GM21786 (cell line): Measurements from ENCODE around the gene FHDC1.

Source experiments
- ATAC-seq: cut with Tn5 transposase; IDR thresholded peaks from one replicate; pipeline ENCODE4 v1.9.1; 2021; ENCODE audit not compliant: unreplicated experiment

The FHDC1 gene

DNA sequence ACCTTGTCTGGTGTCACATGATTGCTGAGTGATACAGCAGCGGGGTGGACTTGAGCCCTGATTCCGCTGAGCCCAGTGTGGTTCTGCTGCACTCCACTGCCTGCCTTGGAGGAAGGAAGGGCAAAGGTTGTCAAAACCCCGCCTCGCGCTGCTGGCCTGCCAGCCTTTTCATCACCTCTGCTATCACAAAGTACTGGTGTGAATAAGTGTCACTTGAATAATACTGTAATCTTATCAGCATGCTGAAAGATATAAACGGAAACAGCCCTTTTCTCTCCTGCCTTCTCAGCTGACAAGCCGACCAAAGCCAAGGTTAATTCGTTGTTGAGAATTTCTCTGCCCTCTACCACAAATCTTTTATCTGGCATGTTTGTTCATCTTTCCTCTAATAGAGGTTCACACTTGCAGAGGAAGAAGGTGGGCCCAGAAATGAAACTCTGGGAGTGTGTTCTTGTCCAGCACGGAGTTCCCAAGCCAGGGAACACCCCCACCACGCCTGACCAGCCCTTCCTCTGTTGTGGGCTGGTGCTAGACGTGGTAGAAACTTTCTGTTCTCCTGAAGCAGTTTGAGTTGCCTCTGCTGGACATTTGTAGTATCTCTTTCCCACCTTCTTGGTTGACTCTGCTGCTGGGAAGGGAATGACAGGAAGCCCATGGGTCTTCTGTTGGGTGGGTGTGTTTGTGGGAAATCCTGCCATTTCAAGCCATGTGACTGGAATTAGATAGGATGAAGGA is 21.5 kb downstream of the FHDC1 start:
- no peak for ATAC-seq

DNA sequence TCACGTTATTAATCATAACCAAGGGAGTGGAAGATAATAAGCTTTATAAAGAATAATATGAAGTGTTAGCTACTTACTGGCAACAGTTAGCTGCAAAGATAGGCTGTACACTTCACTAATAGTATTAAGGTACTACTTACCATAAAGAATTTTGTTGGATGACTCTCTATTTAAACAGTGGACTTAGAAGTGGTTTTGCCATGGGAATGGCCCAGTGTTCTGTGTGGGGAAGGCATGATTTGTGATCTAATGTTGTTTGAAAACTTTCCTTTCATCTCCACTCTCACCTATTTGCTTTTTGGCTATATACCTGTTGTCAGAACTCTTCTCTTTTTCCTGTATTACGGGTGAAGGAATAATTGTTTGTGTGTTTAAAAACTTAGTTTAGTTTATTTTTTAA is 23.0 kb downstream of the FHDC1 start:
- no peak for ATAC-seq

DNA sequence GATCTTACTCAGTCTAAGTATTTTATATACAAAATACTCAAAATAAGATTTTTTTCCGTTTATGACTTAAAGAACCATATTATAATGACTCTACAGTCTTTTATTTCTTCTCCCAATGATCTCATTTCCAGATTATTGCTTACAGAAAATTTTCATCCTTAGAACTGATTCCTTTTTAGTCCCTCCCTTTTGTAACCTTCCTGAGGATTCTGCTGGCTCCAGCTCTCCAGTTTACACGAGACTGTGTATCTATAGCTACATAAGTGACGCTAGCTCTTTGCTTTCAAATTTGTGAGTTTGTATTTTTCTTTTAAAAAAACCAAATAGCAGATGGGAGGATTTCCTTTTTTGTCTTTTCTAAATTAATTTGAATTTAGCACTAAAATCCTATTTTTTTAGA is 24.0 kb downstream of the FHDC1 start:
- no peak for ATAC-seq

DNA sequence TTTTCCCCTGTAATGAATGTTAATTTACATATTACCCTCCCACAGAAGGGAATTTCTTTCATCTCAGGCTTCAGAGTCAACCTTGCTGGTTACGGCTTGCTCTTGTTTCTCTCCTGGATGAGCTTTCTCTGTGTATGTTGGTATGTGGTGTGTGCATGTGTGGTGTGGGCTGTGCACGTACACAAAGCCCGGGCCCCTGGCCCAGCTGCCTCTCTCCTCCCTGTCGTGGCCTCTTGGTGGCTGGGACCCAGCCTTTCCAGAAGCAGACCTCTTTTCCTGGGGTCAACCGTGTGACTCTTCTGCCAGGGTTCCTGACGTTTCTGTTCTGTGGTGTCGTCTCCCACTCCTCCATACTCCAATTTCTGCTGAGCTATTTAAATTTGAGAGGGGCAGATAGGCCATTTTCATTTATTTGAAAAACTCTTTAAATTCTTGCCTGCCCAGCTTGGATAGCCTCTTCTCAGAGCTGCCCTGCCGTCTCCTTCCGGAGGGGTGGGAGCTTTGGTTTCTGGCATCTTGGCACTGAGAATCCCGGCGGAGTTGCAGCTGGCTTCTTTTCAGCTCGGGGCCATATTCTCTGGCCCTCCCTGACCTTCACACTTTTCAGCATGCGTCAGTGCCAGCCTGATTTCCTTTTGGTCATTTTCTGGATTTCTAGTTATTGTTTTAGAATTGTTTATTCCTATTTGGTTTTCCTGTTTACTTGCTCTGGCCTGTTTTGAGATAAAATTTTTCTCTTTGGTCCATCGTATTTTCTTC is 25.1 kb downstream of the FHDC1 start:
- no peak for ATAC-seq

DNA sequence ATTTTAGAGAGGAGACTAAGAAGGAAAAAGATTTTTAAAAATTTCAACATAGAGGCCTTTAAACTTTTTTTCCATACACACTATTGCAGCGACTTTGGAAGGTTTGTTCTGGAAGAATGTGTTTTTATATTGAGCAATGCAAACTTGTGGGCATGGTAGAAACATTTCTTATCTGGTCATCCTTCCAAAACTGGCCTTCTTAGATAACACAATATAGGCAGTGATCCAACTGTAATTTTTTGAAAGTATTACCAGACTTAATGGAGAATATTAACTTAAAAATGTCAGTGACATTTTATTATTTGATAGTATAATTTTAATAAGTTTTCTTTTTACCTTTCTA is 25.6 kb downstream of the FHDC1 start:
- no peak for ATAC-seq

DNA sequence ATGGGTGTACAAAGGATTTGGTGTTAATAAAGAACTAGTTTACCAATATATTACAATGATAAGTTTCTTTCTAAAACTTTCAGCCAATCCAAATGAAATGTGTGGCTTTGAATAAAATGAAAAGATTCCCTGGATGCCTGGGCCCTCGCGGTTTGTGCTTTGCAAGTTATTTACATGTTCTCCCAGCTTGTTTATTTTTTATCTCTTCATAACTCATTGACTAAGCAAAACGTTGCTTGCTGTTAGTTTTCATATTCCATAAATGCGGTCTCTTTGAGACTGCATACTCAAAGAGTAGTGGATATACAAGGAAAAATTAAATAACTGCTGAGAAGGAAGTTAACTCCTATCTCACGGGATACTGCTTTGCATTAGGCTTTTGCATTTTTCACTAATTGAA is 26.0 kb downstream of the FHDC1 start:
- no peak for ATAC-seq

DNA sequence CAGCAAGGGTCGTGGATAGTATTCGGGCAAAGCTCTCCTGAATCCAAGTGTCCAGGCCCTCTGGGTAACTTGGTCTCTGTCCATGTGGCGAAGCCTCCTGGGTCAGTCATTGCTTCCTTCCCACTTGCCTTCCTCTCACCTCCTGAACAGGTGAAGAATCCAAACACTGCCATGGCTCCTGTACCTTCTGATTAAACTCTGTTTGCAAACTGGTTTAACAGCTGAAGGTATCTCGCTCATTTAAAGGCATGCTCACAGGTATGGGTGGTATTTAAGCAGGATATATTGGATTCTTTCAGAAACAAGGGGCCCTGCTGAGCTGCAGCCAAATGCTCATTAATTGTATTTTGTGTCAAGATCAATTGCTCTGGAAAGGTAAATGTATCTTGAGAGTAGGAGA is 28.2 kb downstream of the FHDC1 start:
- no peak for ATAC-seq

DNA sequence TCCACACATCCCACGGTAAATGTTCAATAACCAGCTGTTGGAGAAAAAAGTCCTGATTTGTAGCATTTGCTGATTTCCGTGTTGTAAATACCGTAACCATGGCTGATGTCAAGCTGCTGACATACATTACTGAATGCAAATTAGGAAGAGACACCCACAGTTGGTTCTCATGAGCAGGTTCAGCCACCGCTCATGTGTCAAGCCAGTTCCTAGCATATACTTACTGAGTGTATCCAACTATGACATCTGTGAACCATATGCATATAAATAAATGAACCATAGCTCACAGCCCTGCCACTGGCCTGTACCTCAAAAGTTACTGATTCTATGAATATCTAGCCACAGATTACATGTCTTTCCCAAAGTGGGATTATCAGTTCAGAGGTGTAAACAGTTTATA is 29.5 kb downstream of the FHDC1 start:
- ATAC-seq, result no peak

DNA sequence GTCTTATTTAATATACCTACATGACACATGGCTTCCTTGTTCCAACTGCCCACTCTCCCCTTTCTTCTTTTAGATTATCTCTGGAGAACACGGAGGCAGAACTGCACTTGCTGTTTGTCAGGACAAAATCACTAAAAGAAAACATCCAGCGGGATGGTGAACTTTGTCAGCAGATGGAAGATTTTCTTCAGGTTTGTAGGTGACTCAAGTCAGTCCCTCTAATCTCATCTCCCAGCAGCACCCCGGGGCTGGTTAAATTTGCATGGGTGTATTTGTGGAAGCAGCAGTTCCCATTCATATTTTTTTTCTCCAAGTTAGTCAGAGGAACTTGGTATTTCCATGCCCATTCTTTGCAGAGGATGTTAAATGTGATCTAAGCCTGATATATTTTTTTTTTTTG is 31.8 kb downstream of the FHDC1 start:
- ATAC-seq, result no peak

DNA sequence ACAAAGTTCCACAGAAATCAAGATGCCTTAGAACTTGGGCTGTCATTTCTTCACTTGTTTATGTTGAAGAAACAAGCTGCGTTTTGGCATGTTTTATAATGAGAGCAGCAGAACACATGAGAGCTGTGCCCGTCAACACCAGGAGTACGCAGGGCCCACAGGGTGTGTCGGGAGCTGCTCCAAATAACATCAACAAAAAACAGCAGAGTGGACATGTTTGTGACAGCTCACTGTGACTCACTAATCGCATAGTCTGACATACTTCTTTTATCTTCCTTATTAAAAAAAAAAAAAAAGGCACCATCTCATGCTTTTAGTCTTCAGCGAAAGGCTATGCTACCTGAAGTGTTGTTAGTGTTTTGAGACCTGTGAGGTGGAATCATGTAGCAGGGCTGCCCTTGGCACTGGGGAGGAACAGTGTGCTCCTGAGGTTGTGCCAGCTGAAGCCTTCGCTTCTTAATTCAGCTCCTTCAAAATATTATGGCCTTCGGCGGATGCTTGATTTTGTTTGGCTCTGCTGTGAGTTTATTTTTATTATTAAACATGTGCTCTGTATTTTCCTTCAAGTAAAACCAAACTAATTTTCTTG is 32.8 kb downstream of the FHDC1 start:
- no peak for ATAC-seq

DNA sequence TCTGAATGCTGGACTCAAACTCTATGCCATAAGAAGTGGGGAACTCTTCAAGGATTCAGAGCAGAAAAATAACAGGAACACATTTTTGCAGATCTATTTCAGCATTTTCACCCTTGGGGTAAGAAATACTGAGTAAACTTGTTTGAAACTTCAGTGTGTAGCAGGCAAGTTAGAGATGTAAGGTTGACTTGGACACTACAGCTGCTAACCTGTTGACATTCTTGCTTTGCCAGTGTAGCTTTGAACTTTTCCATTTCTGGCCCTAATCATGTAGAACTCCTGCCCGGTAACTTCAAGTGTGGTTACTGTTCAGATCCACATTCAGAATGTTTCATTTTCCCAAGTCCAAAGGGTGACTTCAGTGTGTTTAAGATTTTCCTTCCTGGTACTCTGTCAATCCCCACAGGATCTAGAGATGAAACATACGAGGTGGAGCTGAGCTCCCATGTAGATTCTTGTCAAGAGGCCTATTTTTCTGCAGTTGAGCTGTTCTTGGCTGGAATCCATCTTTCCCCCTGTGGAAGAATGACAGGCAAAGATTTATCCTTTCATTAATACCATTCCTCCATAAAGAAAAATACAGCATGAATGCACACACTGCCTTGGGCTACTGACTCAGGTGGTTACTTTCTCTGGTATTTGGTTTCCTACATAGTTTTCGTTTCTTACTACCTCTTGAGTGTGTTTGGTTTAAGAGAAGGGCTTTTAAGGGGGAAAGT is 34.1 kb downstream of the FHDC1 start:
- no peak for ATAC-seq

DNA sequence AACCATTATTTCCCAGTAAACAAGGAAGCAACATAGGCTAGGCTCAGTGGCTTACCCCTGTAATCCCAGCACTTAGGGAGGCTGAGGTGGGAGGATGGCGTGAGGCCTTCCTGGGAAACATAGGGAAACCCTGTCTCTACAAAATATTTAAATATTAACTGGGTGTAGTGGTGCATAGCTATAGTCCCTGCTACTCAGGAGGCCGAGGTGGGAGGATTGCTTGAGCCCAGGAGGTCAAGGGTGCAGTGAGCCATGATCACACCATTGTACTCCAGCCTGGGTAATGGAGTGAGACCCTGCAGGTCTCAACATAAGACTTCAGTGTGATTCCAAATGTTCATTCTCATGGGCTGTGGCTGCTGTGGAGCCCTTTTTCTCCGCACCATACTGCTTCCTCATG is 34.9 kb downstream of the FHDC1 start:
- ATAC-seq, result no peak

DNA sequence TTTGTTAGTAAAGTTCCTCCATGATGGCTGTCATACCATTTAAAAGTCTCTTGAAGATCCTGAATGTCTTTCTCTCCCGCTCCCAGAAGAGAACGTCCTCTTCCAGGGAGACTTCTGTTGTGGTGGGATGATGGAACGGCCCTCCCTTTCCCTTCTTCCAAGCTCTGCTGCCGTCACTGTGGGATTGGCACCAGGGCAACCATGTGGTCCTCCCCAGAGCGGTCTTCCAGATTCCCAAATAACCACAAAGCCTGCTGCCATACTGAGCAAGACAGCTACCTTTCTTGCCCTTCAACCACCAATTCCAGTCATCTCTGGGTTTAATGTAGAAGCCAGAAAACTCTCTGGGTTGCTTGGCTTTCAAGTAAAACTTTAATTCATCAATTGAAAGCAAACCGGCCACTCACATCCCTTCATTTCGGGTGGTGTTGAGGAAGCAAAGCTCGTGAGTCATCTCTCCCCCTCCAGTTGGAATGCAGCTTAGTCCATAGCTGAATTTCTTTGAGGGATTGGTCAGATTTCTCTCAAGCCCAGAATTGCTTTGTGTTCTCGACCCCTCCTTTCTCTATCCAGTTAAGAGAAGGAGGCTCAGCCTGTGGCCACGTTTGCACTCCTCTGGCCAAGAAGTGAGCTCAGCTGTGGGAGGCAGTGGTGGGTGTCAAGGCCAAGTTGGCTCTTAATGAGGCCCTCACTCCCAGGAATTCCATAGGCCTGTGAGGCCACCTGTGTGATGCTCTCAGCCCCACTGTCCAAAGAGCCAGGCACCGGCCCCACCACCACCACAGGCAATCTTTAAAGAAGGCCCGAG is 36.9 kb downstream of the FHDC1 start:
- ATAC-seq, result no peak

DNA sequence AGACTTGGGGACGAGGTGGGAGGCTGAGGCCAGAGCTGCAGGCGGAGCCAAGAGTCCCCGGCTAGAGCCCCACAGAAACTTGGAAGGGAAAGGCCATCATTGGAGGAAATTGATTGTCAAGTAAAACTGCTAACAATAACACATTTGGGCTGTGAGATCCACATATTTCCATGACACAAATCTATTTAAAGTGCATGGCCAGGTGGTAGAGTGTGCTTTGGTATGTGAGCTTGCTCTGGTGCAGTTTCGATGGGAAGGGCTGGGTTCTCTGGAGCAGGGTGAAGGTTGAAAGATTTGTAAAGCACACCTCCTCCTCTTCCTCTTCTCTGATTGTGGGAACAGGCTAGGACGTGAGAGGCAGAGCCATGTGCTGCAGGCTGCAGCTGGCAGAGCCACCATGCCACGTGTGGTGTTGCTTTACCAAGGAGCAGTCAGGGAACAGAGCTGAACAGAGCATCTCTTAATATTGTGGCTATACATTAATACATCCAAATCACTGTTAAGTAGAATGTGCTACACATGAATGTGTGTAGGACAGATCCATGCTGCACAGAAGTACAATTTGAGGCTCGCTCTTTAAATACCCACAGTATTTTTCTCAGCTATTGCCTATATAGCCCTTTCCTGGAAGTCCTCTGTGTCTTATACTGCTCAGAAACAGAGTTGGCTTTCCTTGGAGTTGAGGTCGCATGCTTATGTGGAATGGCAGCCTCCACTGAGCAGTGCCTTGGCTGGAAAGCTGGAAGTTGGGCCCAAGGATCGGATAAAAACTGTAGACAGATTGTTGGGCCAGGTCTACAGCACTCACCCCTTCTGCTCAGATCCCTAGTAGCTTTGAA is 37.7 kb downstream of the FHDC1 start:
- no peak for ATAC-seq

DNA sequence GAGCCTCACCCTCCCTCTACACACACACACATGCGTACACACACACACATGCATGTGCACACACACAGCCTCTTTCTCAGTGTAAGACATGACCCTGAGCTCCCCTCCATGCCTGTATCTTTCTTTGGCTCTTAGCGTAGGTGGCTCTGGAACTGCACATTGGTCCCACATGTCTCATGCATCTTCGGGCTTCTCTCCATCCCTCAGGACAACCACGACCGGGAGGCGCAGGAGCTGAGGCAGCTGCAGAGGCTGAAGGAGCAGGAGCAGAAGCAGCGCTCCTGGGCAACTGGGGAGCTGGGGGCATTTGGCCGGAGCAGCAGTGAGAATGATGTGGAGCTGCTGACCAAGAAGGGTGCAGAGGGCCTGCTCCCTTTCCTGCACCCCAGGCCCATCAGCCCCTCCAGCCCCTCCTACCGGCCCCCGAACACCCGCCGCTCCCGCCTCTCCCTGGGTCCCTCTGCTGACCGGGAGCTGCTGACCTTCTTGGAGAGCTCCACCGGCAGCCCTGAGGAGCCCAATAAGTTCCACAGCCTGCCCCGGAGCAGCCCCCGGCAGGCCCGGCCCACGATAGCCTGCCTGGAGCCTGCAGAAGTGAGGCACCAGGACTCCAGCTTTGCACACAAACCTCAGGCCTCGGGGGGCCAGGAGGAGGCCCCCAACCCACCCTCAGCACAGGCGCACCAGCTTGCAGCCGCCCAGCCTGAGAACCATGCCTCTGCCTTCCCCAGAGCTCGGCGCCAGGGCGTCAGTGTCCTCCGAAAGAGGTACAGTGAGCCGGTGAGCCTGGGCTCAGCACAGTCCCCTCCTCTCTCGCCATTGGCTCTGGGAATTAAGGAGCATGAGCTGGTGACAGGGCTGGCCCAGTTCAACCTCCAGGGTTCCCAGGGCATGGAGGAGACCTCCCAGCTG is 38.6 kb downstream of the FHDC1 start:
- ATAC-seq, result no peak

DNA sequence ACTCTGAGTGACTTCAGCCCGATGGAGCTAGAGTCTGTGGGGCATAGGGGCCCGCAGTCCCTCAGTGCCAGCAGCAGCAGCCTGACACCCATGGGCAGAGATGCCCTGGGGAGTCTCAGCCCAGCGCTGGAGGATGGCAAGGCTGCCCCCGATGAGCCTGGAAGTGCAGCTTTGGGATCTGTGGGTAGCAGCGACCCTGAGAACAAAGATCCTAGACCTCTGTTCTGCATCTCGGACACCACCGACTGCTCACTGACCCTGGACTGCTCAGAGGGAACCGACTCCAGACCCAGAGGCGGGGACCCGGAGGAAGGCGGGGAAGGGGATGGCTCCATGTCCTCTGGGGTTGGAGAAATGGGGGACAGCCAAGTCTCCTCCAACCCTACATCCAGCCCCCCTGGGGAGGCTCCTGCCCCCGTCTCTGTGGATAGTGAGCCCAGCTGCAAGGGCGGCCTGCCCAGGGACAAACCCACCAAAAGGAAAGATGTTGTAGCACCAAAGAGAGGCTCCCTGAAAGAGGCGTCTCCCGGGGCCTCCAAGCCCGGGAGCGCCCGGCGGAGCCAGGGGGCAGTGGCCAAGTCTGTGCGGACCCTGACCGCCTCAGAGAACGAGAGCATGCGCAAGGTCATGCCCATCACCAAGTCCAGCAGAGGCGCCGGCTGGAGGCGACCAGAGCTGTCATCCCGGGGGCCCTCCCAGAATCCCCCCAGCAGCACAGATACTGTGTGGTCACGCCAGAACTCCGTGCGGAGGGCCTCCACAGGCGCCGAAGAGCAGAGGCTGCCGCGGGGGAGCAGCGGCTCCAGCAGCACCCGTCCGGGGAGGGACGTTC is 39.5 kb downstream of the FHDC1 start:
- no peak for ATAC-seq

DNA sequence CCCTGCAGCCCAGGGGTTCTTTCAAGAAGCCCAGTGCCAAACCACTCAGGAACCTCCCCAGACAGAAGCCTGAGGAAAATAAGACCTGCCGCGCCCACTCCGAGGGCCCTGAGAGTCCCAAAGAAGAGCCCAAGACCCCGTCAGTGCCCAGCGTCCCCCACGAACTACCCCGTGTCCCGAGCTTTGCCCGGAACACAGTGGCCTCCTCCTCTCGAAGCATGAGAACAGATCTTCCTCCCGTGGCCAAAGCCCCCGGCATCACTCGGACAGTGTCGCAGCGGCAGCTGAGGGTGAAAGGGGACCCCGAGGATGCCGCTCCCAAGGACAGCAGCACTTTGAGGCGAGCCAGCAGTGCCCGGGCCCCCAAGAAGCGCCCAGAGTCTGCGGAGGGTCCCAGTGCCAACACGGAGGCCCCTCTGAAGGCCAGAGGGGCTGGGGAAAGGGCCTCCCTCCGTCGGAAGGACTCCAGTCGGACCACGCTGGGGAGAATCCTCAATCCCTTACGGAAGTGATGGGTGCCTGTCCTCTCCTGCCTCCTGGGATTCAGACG is 40.2 kb downstream of the FHDC1 start:
- no peak for ATAC-seq
